Stimulated activated CD4-positive, alpha-beta T cell treated with anti-CD3 and anti-CD28 coated beads, Interleukin-2, amount 100 ng/mL, for 48 hours (primary cell): ENCODE measurements around the gene DPEP2.
"Not testable (repeated sequence)": the region's sequence is repeated elsewhere in the genome, so short reads cannot be mapped to it uniquely, and the experiment has no call there.

ENCODE experiments used
- DNase-seq, 2 donors: peaks; one replicate each; pipeline ENCODE4 v3.0.0-alpha.2; 2020

Gene DPEP2

GRCh38 chr16:67975321-67976105 is 23.8 kb downstream of the DPEP2 start:
- no peak for DNase-seq

- not testable (repeated sequence) for DNase-seq
Observed at GRCh38 chr16:67972285-67972684, 27.0 kb downstream of the DPEP2 start.

- DNase-seq = no peak
Observed at GRCh38 chr16:67971111-67971510, 28.2 kb downstream of the DPEP2 start.

- DNase-seq = no peak
Observed at GRCh38 chr16:67969254-67970039, 29.8 kb downstream of the DPEP2 start.

GRCh38 chr16:67968400-67969253 is 30.7 kb downstream of the DPEP2 start, which contains the start of gene SLC12A4:
TSS of gene SLC12A4 (minus strand) at chr16:67968637. CDS start at chr16:67968553, 84 bp downstream.
- DNase-seq = peak; percentile 84 to 90

- peak; percentile 23 to 28 for DNase-seq
Observed at GRCh38 chr16:67967958-67968399, 31.3 kb downstream of the DPEP2 start.

GRCh38 chr16:67967183-67967957 is 31.9 kb downstream of the DPEP2 start:
- DNase-seq = no peak

GRCh38 chr16:67966549-67967182 is 32.6 kb downstream of the DPEP2 start:
- no peak for DNase-seq

- no peak for DNase-seq
Observed at GRCh38 chr16:67965668-67966548, 33.4 kb downstream of the DPEP2 start.

GRCh38 chr16:67964477-67965131 is 34.7 kb downstream of the DPEP2 start:
- no peak for DNase-seq

- no peak for DNase-seq
Observed at GRCh38 chr16:67963662-67964321, 35.5 kb downstream of the DPEP2 start.

GRCh38 chr16:67963292-67963661 is 36.0 kb downstream of the DPEP2 start:
- DNase-seq = no peak

GRCh38 chr16:67962135-67962534 is 37.1 kb downstream of the DPEP2 start:
- no peak for DNase-seq

- DNase-seq = no peak
Observed at GRCh38 chr16:67961551-67961957, 37.7 kb downstream of the DPEP2 start.

GRCh38 chr16:67959536-67960329 is 39.6 kb downstream of the DPEP2 start:
- DNase-seq = no peak

- DNase-seq = no peak
Observed at GRCh38 chr16:67957622-67958021, 41.7 kb downstream of the DPEP2 start.

GRCh38 chr16:67954421-67955196 is 44.7 kb downstream of the DPEP2 start:
- DNase-seq = no peak
